ENCODE data around the gene OTOA.
A peak's percentile ranks its signal among the peaks of the same experiment; 100 is the strongest.
"Not testable (repeated sequence)": the region's sequence is repeated elsewhere in the genome, so short reads cannot be mapped to it uniquely, and the experiment has no call there.

Gene OTOA

DNA sequence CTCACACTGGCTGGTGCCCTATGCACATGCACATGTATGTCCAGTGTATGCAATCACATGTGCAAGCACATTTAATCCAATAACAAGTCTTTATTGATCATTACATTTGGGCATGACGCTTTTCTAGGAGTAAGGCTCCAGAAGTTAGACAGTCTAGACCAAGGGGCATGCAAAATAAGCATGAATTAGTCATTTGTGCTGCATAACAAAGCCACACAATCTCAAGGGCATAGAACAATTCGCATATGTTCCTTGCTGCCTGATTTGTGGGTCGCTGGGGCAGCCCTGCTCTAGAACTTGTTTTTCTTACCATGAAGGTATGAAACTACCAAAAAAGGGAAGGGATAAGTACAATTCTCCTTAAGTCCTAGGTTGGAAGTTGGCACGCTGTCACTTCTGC lies 67.5 kb downstream of the OTOA start:
- H3K9ac ChIP-seq (ENCODE audit: low read length in 5 of 5); H3K9me3 ChIP-seq (ENCODE audit: control insufficient read depth in 5 of 5, low read length in 5 of 5); H3K27me3 ChIP-seq (ENCODE audit: control insufficient read depth in 5 of 5, insufficient read depth in 4 of 5, low read length in 5 of 5); H3K4me1 ChIP-seq (ENCODE audit: control insufficient read depth in 5 of 5, insufficient read depth in 5 of 5, low read length in 5 of 5); H3K27ac ChIP-seq (ENCODE audit: low read depth, low read length); H3K4me3 ChIP-seq (ENCODE audit: low read depth in 1 of 5, low read length in 5 of 5); H3K36me3 ChIP-seq (ENCODE audit: control insufficient read depth in 5 of 5, insufficient read depth in 5 of 5, low read length in 5 of 5): not testable (repeated sequence)

DNA sequence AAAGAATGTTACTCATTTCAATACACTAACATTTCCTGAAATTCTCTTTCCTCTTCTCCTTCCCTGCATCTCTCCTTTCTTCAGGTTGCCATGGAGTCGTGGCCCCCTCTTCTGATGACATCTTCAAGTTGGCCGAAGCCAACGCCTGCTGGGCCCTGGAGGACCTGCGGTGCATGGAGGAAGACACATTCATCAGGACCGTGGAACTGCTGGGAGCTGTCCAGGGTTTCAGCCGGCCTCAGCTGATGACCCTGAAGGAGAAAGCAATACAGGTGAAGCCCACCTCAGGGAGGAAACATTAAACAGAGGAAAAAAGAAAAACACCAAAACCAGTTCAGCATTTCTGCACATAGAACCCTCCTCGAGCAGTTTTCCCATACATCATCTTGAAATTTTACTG lies 76.9 kb downstream of the OTOA start:
- H3K27me3 ChIP-seq (ENCODE audit: control insufficient read depth in 5 of 5, insufficient read depth in 4 of 5, low read length in 5 of 5); H3K4me3 ChIP-seq (ENCODE audit: low read depth in 1 of 5, low read length in 5 of 5); H3K36me3 ChIP-seq (ENCODE audit: control insufficient read depth in 5 of 5, insufficient read depth in 5 of 5, low read length in 5 of 5): not testable (repeated sequence)

GRCh38 chr16:21756192-21757079 lies 92.7 kb downstream of the OTOA start:
- not testable (repeated sequence) for H3K27me3 ChIP-seq (ENCODE audit: control insufficient read depth in 5 of 5, insufficient read depth in 4 of 5, low read length in 5 of 5); H3K9me3 ChIP-seq (ENCODE audit: control insufficient read depth in 5 of 5, low read length in 5 of 5); H3K9ac ChIP-seq (ENCODE audit: low read length in 5 of 5); H3K4me3 ChIP-seq (ENCODE audit: low read depth in 1 of 5, low read length in 5 of 5); H3K4me1 ChIP-seq (ENCODE audit: control insufficient read depth in 5 of 5, insufficient read depth in 5 of 5, low read length in 5 of 5); H3K27ac ChIP-seq (ENCODE audit: low read depth, low read length); H3K36me3 ChIP-seq (ENCODE audit: control insufficient read depth in 5 of 5, insufficient read depth in 5 of 5, low read length in 5 of 5)

More for the DNA sequence above, 76.9 kb downstream of the OTOA start:
- H3K4me1 ChIP-seq (ENCODE audit: control insufficient read depth in 5 of 5, insufficient read depth in 5 of 5, low read length in 5 of 5); H3K27ac ChIP-seq (ENCODE audit: low read depth, low read length); H3K9ac ChIP-seq (ENCODE audit: low read length in 5 of 5); H3K9me3 ChIP-seq (ENCODE audit: control insufficient read depth in 5 of 5, low read length in 5 of 5): not testable (repeated sequence)

DNA sequence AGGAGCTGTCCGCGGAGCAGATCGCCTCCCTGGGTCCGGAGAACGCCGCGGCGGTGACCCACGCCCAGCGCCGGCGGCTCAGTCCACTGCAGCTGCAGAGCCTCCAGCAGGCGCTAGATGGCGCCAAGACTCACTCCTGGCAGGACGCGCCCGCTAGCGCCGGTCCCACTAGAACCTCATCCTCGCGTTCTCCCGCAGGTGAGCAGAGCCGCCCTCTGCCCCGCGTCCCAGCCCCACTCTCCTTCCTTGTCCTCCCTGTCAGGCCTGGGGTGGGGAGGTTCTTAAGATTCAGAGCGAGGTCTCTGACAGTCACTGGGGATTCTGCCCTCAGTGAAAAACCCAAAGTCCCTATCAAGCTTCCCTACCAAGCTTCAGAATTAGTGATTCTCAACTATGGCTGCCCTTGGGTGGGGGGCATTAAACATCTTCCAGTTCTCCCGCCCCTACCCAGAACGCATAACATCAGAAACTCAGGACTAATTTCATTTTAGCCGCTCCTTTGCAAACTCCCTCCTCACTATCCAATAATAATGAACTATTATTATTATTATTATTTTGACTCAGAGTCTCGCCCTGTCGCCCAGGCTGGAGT lies 93.4 kb downstream of the OTOA start:
- H3K4me1 ChIP-seq (ENCODE audit: control insufficient read depth in 5 of 5, insufficient read depth in 5 of 5, low read length in 5 of 5); H3K27me3 ChIP-seq (ENCODE audit: control insufficient read depth in 5 of 5, insufficient read depth in 4 of 5, low read length in 5 of 5): not testable (repeated sequence)

DNA sequence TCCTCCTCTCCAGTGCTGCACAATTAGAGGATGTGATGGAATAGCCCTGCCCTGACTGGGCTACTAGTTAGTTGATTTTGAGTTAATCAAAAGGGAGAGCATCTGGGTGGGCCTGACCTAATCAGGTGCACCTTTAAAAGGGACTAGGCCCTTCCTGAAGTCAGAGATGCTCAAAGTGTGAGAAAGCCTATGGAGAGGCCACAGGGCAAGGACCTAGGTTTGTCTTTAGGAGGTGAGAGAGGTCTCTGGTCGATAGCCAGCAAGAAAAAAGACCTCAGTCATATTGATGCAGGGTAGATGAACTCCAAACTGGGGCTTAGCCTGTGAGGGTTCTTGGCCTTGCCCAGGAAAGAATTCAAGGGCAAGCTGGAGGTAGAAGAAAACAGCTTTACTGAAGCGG lies 104.5 kb downstream of the OTOA start:
- not testable (repeated sequence) for H3K4me3 ChIP-seq (ENCODE audit: low read depth in 1 of 5, low read length in 5 of 5); H3K9ac ChIP-seq (ENCODE audit: low read length in 5 of 5); H3K36me3 ChIP-seq (ENCODE audit: control insufficient read depth in 5 of 5, insufficient read depth in 5 of 5, low read length in 5 of 5); H3K27ac ChIP-seq (ENCODE audit: low read depth, low read length); H3K27me3 ChIP-seq (ENCODE audit: control insufficient read depth in 5 of 5, insufficient read depth in 4 of 5, low read length in 5 of 5); H3K9me3 ChIP-seq (ENCODE audit: control insufficient read depth in 5 of 5, low read length in 5 of 5)
- peaks cover 3 to 11% (median 9%) of the 10 kb centered on the region in 5 donors for H3K4me1 ChIP-seq (ENCODE audit: control insufficient read depth in 5 of 5, insufficient read depth in 5 of 5, low read length in 5 of 5)

More for the DNA sequence above, 93.4 kb downstream of the OTOA start:
- not testable (repeated sequence) for H3K9me3 ChIP-seq (ENCODE audit: control insufficient read depth in 5 of 5, low read length in 5 of 5); H3K9ac ChIP-seq (ENCODE audit: low read length in 5 of 5); H3K36me3 ChIP-seq (ENCODE audit: control insufficient read depth in 5 of 5, insufficient read depth in 5 of 5, low read length in 5 of 5); H3K4me3 ChIP-seq (ENCODE audit: low read depth in 1 of 5, low read length in 5 of 5); H3K27ac ChIP-seq (ENCODE audit: low read depth, low read length)

- H3K27me3 ChIP-seq (ENCODE audit: control insufficient read depth in 5 of 5, insufficient read depth in 4 of 5, low read length in 5 of 5); H3K9ac ChIP-seq (ENCODE audit: low read length in 5 of 5); H3K4me3 ChIP-seq (ENCODE audit: low read depth in 1 of 5, low read length in 5 of 5): not testable (repeated sequence)
Observed at GRCh38 chr16:21768810-21769209, 105.0 kb downstream of the OTOA start.

DNA sequence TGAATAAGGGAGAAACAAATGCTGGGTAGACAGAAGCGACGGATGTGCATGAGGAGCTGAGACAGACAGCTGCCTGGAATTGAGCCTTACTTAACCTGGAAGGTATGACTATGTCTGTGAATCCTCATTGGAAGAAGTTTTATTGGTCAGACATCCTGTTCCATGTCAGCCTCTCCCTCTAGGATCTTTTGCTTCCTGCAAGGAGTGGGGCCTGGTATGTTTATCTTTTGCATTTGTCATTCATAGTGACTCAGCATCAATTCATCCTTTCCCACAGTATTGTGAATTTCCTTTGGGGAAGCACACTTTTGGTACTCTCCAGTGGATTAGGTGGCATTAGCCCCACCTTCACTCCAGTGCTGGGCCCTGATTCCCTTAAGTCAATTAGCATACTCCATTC lies 105.5 kb downstream of the OTOA start:
- peaks cover 3 to 11% (median 10%) of the 10 kb centered on the region in 5 donors for H3K4me1 ChIP-seq (ENCODE audit: control insufficient read depth in 5 of 5, insufficient read depth in 5 of 5, low read length in 5 of 5)
- H3K4me3 ChIP-seq (ENCODE audit: low read depth in 1 of 5, low read length in 5 of 5); H3K36me3 ChIP-seq (ENCODE audit: control insufficient read depth in 5 of 5, insufficient read depth in 5 of 5, low read length in 5 of 5); H3K9ac ChIP-seq (ENCODE audit: low read length in 5 of 5); H3K27me3 ChIP-seq (ENCODE audit: control insufficient read depth in 5 of 5, insufficient read depth in 4 of 5, low read length in 5 of 5); H3K27ac ChIP-seq (ENCODE audit: low read depth, low read length); H3K9me3 ChIP-seq (ENCODE audit: control insufficient read depth in 5 of 5, low read length in 5 of 5): not testable (repeated sequence)

More at GRCh38 chr16:21768810-21769209, 105.0 kb downstream of the OTOA start:
- peaks cover 3 to 11% (median 10%) of the 10 kb centered on the region in 5 donors for H3K4me1 ChIP-seq (ENCODE audit: control insufficient read depth in 5 of 5, insufficient read depth in 5 of 5, low read length in 5 of 5)
- not testable (repeated sequence) for H3K36me3 ChIP-seq (ENCODE audit: control insufficient read depth in 5 of 5, insufficient read depth in 5 of 5, low read length in 5 of 5); H3K9me3 ChIP-seq (ENCODE audit: control insufficient read depth in 5 of 5, low read length in 5 of 5); H3K27ac ChIP-seq (ENCODE audit: low read depth, low read length)

DNA sequence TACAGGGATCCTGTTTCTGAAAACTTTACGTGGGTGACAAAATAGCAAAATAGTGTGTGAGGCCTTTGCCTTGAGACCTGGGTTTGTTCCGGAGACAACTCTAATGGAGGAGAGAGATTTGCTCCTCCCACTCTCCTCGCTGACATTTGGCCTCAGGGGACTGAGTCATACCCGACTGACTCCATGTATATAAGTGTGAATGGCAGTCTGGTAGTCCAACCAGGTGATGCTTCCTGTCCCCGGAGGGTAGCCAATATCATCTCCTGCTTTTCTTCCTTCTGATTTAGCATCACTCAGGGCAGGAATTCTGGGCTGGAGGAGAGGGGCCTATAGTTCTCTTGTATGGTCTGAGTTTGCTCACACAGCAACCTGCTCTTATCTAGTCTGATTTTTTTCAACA lies 106.8 kb downstream of the OTOA start:
- H3K9me3 ChIP-seq (ENCODE audit: control insufficient read depth in 5 of 5, low read length in 5 of 5); H3K27me3 ChIP-seq (ENCODE audit: control insufficient read depth in 5 of 5, insufficient read depth in 4 of 5, low read length in 5 of 5); H3K27ac ChIP-seq (ENCODE audit: low read depth, low read length); H3K4me3 ChIP-seq (ENCODE audit: low read depth in 1 of 5, low read length in 5 of 5); H3K9ac ChIP-seq (ENCODE audit: low read length in 5 of 5); H3K36me3 ChIP-seq (ENCODE audit: control insufficient read depth in 5 of 5, insufficient read depth in 5 of 5, low read length in 5 of 5): not testable (repeated sequence)
- peaks cover 3 to 11% (median 10%) of the 10 kb centered on the region in 5 donors for H3K4me1 ChIP-seq (ENCODE audit: control insufficient read depth in 5 of 5, insufficient read depth in 5 of 5, low read length in 5 of 5)

- peaks cover 3 to 11% (median 10%) of the 10 kb centered on the region in 5 donors for H3K4me1 ChIP-seq (ENCODE audit: control insufficient read depth in 5 of 5, insufficient read depth in 5 of 5, low read length in 5 of 5)
- H3K9me3 ChIP-seq (ENCODE audit: control insufficient read depth in 5 of 5, low read length in 5 of 5); H3K27me3 ChIP-seq (ENCODE audit: control insufficient read depth in 5 of 5, insufficient read depth in 4 of 5, low read length in 5 of 5); H3K36me3 ChIP-seq (ENCODE audit: control insufficient read depth in 5 of 5, insufficient read depth in 5 of 5, low read length in 5 of 5); H3K27ac ChIP-seq (ENCODE audit: low read depth, low read length): not testable (repeated sequence)
- H3K4me3 ChIP-seq (ENCODE audit: low read depth in 1 of 5, low read length in 5 of 5) = peak overlapping the region in 1 of 5 donors; percentile 6
- H3K9ac ChIP-seq (ENCODE audit: low read length in 5 of 5) = peak overlapping the region in 1 of 5 donors; percentile 20
Observed at GRCh38 chr16:21772547-21773206, 108.9 kb downstream of the OTOA start.

DNA sequence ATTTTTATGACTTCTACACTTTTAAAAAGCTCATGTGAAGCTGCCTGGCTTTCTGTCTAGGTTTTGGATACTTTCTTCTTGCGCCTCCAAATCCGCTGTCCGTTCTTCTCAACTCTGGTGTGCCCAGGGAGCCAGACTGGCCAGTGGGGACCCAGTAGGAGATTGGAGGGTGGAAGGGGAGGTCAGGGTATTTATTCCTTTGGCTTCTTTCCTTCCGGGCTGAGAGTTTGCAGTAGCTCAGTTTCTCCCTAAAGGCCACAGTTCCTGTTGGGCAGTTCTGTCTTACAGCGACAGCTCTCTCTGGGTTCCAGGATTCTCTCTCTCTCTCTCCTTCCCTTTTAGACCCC lies 109.4 kb downstream of the OTOA start:
- not testable (repeated sequence) for H3K9me3 ChIP-seq (ENCODE audit: control insufficient read depth in 5 of 5, low read length in 5 of 5); H3K27ac ChIP-seq (ENCODE audit: low read depth, low read length); H3K27me3 ChIP-seq (ENCODE audit: control insufficient read depth in 5 of 5, insufficient read depth in 4 of 5, low read length in 5 of 5); H3K36me3 ChIP-seq (ENCODE audit: control insufficient read depth in 5 of 5, insufficient read depth in 5 of 5, low read length in 5 of 5)
- H3K9ac ChIP-seq (ENCODE audit: low read length in 5 of 5) = peak overlapping the region in 1 of 5 donors; percentile 20
- peak overlapping the region in 1 of 5 donors; percentile 6 for H3K4me3 ChIP-seq (ENCODE audit: low read depth in 1 of 5, low read length in 5 of 5)
- peaks cover 3 to 11% (median 10%) of the 10 kb centered on the region in 5 donors for H3K4me1 ChIP-seq (ENCODE audit: control insufficient read depth in 5 of 5, insufficient read depth in 5 of 5, low read length in 5 of 5)

Data from subcutaneous abdominal adipose tissue (tissue), 5 donors.